Endometrial microvascular endothelial cells (primary cell): ENCODE measurements around the gene NELFA. TPM values are rescaled to one million over a fixed set of nuclear protein-coding genes. Genes with fewer than 3 reads are reported as not detected.

ENCODE experiments used
- in situ Hi-C: cut with HindIII; loops from 2 replicates; pipeline ENCODE4 v1.10.0; 2017; ENCODE audit warnings: low sequenced_read_pairs, low pct_unique_long_range_greater_than_20kb; ENCODE audit errors: inconsistent ontology term
- total RNA-seq: library from RNA; depleted of rRNA; stranded (reverse); fragments of >200 nt; gene quantifications from one replicate; pipeline ENCODE4 v1.2.3, GENCODE V29; 2015; ENCODE audit errors: inconsistent ontology term

The NELFA gene
- total RNA-seq = 27.2 TPM

- in situ Hi-C loops = no loop called here
Measured at GRCh38 chr4:2008921-2009650, at the start of gene NELFA. Gene NELFA, minus strand, starts transcription at chr4:2008974. Its CDS starts 15 bp downstream, at chr4:2008959.

GRCh38 chr4:2057382-2058065, 48.8 kb upstream of the NELFA start:
- in situ Hi-C loops = no loop called here

GRCh38 chr4:2054217-2054616, 45.4 kb upstream of the NELFA start:
- in situ Hi-C loops = no loop called here

DNA sequence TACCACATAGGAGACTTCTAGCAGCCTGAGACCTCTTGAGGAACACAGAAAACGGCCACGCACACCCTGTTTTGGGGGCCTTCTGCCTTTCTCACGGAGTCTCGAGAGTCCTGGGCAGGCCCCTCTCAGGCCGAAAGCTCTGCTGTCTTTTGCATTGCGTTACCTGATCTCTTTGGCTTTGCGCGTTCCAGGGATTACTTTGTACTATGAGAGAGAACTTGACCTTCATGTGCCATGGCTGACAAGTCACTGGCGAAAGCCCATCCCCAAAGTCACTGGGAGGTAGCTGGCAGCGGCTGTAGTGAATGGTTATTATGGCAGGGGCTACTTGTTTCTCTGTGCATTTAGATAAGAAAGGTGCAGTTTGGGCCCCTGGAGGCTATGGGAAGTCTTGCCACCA, 42.3 kb upstream of the NELFA start:
- in situ Hi-C loops = no loop called here

DNA sequence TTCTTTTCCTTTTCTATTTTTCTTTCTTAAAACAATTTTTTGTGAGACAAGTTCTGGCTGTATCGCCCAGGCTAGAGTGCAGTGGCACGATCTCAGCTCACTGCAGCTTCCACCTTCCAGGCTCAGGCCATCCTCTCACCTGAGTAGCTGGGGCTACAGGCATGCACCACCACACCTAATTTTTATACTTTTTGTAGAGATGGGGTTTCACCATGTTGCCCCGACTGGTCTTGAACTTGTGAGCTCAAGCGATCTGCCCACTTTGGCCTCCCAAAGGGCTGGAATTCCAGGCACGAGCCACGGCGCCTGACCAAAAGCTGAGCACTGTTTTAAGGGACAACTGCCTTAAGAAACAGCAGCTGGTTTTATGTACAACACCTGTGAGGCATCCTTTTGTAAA, 41.0 kb upstream of the NELFA start:
- in situ Hi-C loops = no loop called here

- in situ Hi-C loops = no loop called here
Measured at GRCh38 chr4:2049381-2049780, 40.6 kb upstream of the NELFA start.

- in situ Hi-C loops = no loop called here
Measured at GRCh38 chr4:2048831-2049230, 40.1 kb upstream of the NELFA start.

DNA sequence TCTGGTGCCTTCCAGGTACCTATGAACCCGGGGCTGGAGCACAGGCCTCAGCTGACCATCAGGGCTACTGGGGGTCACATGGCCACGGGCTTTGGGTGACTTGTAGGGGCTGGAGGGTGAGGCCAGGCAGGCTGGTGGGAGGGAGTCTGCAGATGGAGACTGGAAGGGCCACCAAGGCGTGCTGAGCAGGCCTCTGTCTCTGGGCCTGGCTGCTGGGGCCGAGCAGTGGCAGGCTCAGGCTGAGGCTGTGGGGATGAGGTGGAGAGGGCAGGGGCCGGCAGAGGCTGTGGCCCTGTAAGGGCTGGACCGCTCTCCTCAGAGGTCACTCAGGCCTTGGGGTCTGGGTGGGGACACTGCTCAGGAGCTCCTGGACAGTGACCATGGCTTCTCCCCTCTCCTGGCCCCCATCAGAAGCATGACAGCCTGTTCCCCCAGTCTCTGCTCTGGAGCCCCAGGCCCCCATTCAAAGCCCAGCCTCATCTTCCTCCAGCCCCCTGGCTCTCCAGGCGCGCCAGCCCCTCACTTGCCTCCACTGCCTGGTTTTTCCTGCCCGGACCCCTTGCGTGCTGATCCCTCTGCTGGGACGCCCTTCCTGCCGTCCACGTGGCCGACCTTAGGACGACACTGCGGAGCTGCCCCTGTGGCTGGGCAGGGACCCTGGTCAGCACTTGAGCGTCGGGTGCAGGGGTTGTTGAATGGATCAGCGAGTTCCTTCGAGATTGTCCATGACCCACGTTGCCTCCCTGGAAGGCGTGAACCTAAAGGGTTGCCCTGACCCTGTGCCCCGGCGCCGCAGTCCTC, 39.2 kb upstream of the NELFA start:
- in situ Hi-C loops = no loop called here

DNA sequence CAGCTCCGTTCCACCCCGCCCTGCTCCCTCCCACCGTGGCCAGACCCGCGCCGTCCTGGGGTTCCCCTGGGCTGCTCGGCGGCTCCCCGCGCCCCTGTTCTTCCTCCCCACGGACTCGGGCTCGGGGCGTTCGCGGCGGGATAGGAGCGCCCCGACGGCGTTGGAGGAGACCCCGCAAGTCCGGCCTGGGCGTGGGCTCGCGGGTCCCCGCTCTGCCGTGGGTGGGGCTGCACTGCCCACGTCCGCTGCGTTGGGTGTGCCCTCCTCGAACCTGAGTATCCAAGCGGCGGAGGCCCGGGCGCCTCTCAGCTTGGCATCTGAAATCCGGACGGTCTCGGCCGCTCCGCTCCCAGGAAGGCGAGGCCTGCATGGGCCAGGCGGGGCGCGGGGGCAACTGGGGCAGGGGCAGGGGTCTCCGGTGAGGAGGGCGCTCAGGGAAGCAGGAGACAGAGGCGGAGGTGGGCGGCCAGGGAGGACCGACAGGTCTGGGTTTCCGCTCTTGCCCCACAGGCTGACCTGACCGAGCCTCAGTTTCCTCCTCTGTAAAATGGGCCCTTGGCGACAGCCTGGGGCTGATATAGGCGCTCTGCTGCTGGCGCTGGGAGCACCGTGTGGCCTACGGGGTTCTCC, 38.4 kb upstream of the NELFA start:
- in situ Hi-C loops = no loop called here

- in situ Hi-C loops = no loop called here
Measured at GRCh38 chr4:2046031-2046961, 37.5 kb upstream of the NELFA start.

DNA sequence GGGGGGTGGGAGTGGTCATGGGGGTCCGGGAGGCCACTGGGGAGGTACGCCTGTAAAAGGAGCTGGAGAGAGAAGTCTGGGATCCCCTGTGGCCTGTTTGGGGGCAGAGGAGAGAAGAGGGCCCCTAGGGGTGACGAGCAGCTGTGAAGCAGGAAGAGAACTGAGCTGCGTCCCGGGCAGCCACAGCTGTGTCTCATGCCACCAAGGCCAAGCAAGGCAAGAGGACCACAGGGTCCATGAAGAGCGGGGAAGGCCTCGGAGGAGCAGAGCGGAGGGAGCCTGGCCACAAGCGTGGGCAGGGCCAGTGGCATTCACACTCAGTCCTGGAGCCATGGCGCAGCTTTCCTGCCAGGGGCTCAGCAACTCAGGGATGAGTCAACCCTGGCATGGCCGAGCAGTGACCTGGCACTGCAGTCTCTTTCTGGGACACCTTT, 36.8 kb upstream of the NELFA start:
- in situ Hi-C loops = no loop called here

GRCh38 chr4:2044542-2045517, 36.1 kb upstream of the NELFA start:
- in situ Hi-C loops = no loop called here

- in situ Hi-C loops = no loop called here
Measured at GRCh38 chr4:2044119-2044485, 35.3 kb upstream of the NELFA start.

- in situ Hi-C loops = no loop called here
Measured at GRCh38 chr4:2043396-2044118, 34.8 kb upstream of the NELFA start.

- in situ Hi-C loops = no loop called here
Measured at GRCh38 chr4:2042947-2043395, 34.2 kb upstream of the NELFA start.

DNA sequence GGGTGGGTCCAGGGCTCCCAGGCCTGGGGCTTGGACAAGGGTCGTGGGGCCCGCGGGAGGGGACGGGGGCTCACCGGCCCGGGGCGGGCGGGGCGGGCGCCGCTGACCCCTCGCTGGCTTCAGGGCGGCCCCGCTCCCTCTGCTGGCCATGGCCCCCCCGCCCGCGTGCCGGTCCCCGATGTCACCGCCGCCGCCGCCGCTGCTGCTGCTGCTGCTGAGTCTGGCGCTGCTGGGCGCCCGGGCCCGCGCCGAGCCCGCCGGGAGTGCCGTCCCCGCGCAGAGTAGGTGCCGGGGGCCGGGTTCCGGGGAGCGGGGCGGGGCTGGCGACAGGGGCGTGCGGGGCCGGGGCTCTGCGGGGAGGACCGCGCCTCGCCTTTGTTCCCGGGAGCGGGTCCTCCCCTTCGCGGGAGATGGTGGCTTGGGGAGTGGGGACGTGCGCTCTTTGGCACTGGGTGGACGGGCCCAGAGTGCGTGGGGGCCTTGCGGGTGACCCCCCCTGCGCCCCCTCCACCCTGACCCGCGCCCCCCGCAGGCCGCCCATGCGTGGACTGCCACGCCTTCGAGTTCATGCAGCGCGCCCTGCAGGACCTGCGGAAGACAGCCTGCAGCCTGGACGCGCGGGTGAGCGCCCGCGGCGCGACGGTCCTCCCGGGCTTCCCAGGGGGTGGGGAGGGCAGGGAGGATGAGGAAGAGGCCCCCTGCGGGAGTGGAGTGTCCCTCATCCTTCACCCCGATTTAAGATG, 33.6 kb upstream of the NELFA start:
- in situ Hi-C loops = no loop called here
